SK-MEL-5 (cell line): ENCODE results near the gene CCNL2. TPM values are rescaled to one million over a fixed set of nuclear protein-coding genes. Genes with fewer than 3 reads are reported as not detected.
A peak's percentile ranks its signal among the peaks of the same experiment; 100 is the strongest.
"Not testable (repeated sequence)": the region's sequence is repeated elsewhere in the genome, so short reads cannot be mapped to it uniquely, and the experiment has no call there.

Experiments
- DNase-seq: peaks from one replicate; pipeline ENCODE4 v3.0.0-alpha.2; 2016; ENCODE audit warnings: low read depth, low spot score
- in situ Hi-C: cut with HindIII; loops from 2 replicates; pipeline ENCODE4 v1.10.0; 2016; ENCODE audit warnings: low sequenced_read_pairs, high pct_unique_total_duplicates, low pct_unique_long_range_greater_than_20kb
- total RNA-seq: library from RNA; depleted of rRNA; stranded (reverse); fragments of >200 nt; shearing (Covaris generic); gene quantifications from 2 replicates; pipeline ENCODE4 v1.2.3, GENCODE V29; 2014

CCNL2 gene
- total RNA-seq, 1 experiment from 2014 or later = 67.7 TPM

- DNase-seq = peak; percentile 34
- in situ Hi-C loops = no loop called here
Observed at GRCh38 chr1:1407636-1408318, 8.6 kb upstream of the CCNL2 start.

- in situ Hi-C loops = no loop called here
- peak; percentile 88 for DNase-seq
Observed at GRCh38 chr1:1406821-1407635, 7.9 kb upstream of the CCNL2 start, which contains the start of gene MRPL20. MRPL20 (minus strand) TSS chr1:1407293; CDS start chr1:1407217, 76 bp downstream.

- in situ Hi-C loops = no loop called here
- no peak for DNase-seq
Observed at GRCh38 chr1:1406101-1406820, 7.1 kb upstream of the CCNL2 start.

- DNase-seq = no peak
- in situ Hi-C loops = no loop called here
Observed at GRCh38 chr1:1403653-1404052, 4.5 kb upstream of the CCNL2 start.

- DNase-seq, in situ Hi-C loops: not testable (repeated sequence)
Observed at GRCh38 chr1:1402901-1403392, 3.8 kb upstream of the CCNL2 start.

GRCh38 chr1:1402072-1402900 is 3.2 kb upstream of the CCNL2 start:
- peak; percentile 77 for DNase-seq
- in situ Hi-C loops = no loop called here

GRCh38 chr1:1401457-1402010 is 2.4 kb upstream of the CCNL2 start:
- no peak for DNase-seq
- in situ Hi-C loops = no loop called here

- in situ Hi-C loops = no loop called here
- no peak for DNase-seq
Observed at GRCh38 chr1:1400576-1401456, 1.7 kb upstream of the CCNL2 start.

GRCh38 chr1:1399872-1400575 is 889 bp upstream of the CCNL2 start:
- no peak for DNase-seq

GRCh38 chr1:1398677-1399186 is 403 bp downstream of the CCNL2 start:
- no peak for DNase-seq
- in situ Hi-C loops = no loop called here

More at GRCh38 chr1:1399872-1400575, 889 bp upstream of the CCNL2 start:
- in situ Hi-C loops = no loop called here

GRCh38 chr1:1397839-1398523 is 1.2 kb downstream of the CCNL2 start:
- no peak for DNase-seq
- in situ Hi-C loops = no loop called here

GRCh38 chr1:1395166-1395565 is 4.0 kb downstream of the CCNL2 start:
- no peak for DNase-seq
- in situ Hi-C loops = no loop called here

- in situ Hi-C loops = no loop called here
- DNase-seq = no peak
Observed at GRCh38 chr1:1394116-1394515, 5.0 kb downstream of the CCNL2 start.

GRCh38 chr1:1393428-1393827 is 5.7 kb downstream of the CCNL2 start:
- no peak for DNase-seq
- in situ Hi-C loops = no loop called here

GRCh38 chr1:1393014-1393413 is 6.1 kb downstream of the CCNL2 start:
- in situ Hi-C loops = no loop called here
- no peak for DNase-seq
